ENCODE measurements around the gene DBH.

The DBH gene

DNA sequence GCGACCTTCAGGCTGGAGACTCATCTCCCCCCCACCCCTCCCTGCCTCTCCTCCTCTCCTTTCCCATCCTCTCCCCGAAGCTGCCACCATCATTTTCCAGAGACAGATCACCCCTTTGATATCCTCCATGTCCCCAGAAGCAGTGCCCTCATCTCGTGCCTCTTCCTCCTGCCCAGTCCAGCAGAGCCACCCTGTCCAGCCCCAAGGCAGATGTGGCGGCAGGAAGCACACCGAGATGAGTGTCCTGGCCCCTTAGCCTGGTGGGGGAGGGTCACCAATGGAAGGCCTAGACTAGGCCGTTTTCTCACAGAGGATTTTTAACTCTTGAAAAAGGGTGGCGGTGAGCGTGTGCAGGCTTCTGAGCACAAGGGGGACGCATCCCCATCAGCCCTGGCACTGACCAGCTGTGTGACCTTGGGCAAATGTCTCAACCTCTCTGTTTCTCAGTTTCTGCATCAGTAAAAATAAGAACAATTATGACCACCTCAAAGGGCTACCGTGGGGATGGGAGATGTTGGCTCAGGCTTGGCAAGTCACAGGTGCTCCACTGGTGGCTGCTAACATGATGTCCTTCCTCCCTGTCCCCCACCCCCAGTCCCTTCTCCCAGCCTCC lies 53.1 kb downstream of the DBH start:
- TF ChIP-seq EZH2phosphoT487 (IDR thresholded peaks at IDR 0.05; ENCODE audit: low read depth) = no peak
- TF ChIP-seq, protein P1, sequence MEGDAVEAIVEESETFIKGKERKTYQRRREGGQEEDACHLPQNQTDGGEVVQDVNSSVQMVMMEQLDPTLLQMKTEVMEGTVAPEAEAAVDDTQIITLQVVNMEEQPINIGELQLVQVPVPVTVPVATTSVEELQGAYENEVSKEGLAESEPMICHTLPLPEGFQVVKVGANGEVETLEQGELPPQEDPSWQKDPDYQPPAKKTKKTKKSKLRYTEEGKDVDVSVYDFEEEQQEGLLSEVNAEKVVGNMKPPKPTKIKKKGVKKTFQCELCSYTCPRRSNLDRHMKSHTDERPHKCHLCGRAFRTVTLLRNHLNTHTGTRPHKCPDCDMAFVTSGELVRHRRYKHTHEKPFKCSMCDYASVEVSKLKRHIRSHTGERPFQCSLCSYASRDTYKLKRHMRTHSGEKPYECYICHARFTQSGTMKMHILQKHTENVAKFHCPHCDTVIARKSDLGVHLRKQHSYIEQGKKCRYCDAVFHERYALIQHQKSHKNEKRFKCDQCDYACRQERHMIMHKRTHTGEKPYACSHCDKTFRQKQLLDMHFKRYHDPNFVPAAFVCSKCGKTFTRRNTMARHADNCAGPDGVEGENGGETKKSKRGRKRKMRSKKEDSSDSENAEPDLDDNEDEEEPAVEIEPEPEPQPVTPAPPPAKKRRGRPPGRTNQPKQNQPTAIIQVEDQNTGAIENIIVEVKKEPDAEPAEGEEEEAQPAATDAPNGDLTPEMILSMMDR (IDR thresholded peaks at IDR 0.05; ENCODE audit: low read depth, low read length) = no peak
- no peak overlapping the region for H3K27ac ChIP-seq (ENCODE audit: low read length)
- H3K4me3 ChIP-seq (ENCODE audit: low read length) = no peak overlapping the region
- no peak overlapping the region for H2AFZ ChIP-seq (ENCODE audit: low read depth, low read length)
- H3K27me3 ChIP-seq (ENCODE audit: low read depth, low read length) = no peaks in the 10 kb centered on the region; the same call in 1 of the 2 replicates
- no peak overlapping the region for H3K9ac ChIP-seq (ENCODE audit: low read length)
- no peaks in the 10 kb centered on the region for H3K9me3 ChIP-seq (ENCODE audit: insufficient read depth, low read length)
- H4K20me1 ChIP-seq (ENCODE audit: insufficient read depth, low read length) = no peaks in the 10 kb centered on the region
- no peaks in the 10 kb centered on the region for H3K36me3 ChIP-seq (replicated peaks; ENCODE audit: low read depth, low read length)
- H3K4me2 ChIP-seq (ENCODE audit: low read length) = no peak overlapping the region
- no peaks in the 10 kb centered on the region for H3K4me1 ChIP-seq (ENCODE audit: low read length)
- H3K79me2 ChIP-seq (ENCODE audit: low read length) = no peaks in the 10 kb centered on the region

DNA sequence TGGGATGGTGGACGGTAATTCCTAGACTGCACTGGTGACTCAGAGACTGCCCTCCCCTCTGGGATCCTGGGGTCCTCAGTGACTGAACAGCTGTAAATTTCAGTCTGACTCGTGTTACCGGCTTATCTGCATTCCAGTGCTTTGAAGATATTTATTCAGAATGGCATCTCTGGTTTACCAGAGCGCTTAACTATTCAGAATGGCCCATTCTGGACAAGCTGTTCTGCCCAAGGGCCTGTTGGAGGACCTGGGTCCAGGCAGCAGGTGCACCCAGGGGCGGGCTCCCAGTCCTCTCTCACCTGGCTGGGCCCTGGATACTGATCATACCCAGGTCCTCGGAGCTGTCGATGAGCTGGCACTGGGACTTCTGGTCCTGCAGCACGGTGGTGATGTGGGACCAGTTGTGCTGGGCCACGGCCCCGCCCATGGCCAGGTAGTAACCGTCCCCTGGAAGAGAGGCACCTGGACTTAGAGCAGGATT lies 54.0 kb downstream of the DBH start:
- Histone ChIP-seq H3K4me1 (ENCODE audit: low read length) (no peaks in the 10 kb centered on the region), H3K9ac (ENCODE audit: low read length) (no peak overlapping the region), H3K79me2 (ENCODE audit: low read length) (no peaks in the 10 kb centered on the region), H4K20me1 (ENCODE audit: insufficient read depth, low read length) (no peaks in the 10 kb centered on the region), H3K27ac (ENCODE audit: low read length) (no peak overlapping the region), H3K4me2 (ENCODE audit: low read length) (no peak overlapping the region), H3K27me3 (ENCODE audit: low read depth, low read length) (no peaks in the 10 kb centered on the region; the same call in 1 of the 2 replicates), H3K9me3 (ENCODE audit: insufficient read depth, low read length) (no peaks in the 10 kb centered on the region), H2AFZ (ENCODE audit: low read depth, low read length) (no peak overlapping the region), H3K4me3 (ENCODE audit: low read length) (no peak overlapping the region), H3K36me3 (replicated peaks; ENCODE audit: low read depth, low read length) (no peaks in the 10 kb centered on the region)
- no peak for TF ChIP-seq EZH2phosphoT487 (IDR thresholded peaks at IDR 0.05; ENCODE audit: low read depth)

DNA sequence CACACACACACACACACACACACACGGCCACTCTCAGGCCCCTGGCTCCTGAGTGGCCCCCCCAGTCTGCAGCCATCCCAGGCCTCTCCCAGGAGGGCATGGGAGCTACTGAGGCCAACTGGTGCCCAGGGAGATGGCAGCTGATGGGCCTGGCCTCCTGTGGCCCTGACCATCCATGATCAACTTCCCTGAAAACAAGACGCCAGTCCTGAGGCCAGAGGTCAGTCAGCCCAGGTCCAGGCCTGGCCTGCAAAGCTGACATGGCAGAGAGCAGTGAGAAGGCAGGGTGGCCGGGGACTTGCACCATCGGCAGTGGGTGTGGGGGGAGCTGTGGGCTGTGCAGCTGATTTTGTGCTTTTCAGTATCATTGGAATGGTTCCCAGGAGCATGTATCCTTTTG lies 55.0 kb downstream of the DBH start:
- Histone ChIP-seq H3K9ac (ENCODE audit: low read length) (no peak overlapping the region), H3K27ac (ENCODE audit: low read length) (no peak overlapping the region), H3K4me3 (ENCODE audit: low read length) (no peak overlapping the region), H2AFZ (ENCODE audit: low read depth, low read length) (no peak overlapping the region), H3K79me2 (ENCODE audit: low read length) (no peaks in the 10 kb centered on the region), H3K4me2 (ENCODE audit: low read length) (no peak overlapping the region), H3K36me3 (replicated peaks; ENCODE audit: low read depth, low read length) (no peaks in the 10 kb centered on the region), H3K27me3 (ENCODE audit: low read depth, low read length) (peaks cover 2% of the 10 kb centered on the region), H4K20me1 (ENCODE audit: insufficient read depth, low read length) (no peaks in the 10 kb centered on the region), H3K4me1 (ENCODE audit: low read length) (no peaks in the 10 kb centered on the region), H3K9me3 (ENCODE audit: insufficient read depth, low read length) (no peaks in the 10 kb centered on the region)
- TF ChIP-seq EZH2phosphoT487 (IDR thresholded peaks at IDR 0.05; ENCODE audit: low read depth) = no peak
- TF ChIP-seq, protein P1 (IDR thresholded peaks at IDR 0.05; ENCODE audit: low read depth, low read length) = no peak

DNA sequence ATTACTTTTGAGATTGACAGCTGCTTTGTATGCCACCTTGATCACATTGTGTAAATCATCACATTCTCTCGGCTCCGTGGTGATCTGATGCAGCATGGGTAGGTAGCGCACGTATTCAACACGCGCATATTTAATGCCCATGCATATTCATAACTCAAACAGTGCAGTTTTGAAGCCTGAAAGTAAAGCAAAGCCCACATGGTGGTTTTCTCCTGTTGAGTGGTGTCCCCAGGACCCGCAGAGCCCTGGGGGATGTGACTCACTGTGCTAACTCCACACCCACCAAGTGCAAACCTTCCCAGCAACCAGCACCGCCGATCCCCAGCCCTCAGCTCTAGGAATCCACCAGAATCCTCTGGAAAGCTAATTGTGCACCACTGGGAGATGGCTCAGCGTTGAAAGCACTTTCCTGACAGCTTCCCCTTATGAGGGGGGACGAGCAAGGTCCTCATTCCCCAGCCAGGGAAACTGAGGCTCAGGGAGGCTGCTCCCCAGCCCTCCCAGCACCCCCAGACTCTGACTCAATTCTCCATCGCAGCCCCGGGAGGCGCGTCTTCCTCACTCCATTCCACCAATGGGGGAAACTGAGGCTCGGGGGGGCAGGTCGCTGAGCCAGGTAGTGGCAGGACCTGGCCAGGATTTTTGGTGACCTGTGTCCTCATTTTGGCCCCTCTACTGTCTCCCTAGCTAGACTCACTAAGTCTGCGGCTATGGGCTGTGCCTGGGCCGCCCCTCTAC lies 55.6 kb downstream of the DBH start:
- Histone ChIP-seq H3K36me3 (replicated peaks; ENCODE audit: low read depth, low read length) (no peaks in the 10 kb centered on the region), H3K9ac (ENCODE audit: low read length) (no peak overlapping the region), H3K4me2 (ENCODE audit: low read length) (no peak overlapping the region), H3K27ac (ENCODE audit: low read length) (no peak overlapping the region), H3K27me3 (ENCODE audit: low read depth, low read length) (peaks cover 8% of the 10 kb centered on the region), H3K79me2 (ENCODE audit: low read length) (no peaks in the 10 kb centered on the region), H3K9me3 (ENCODE audit: insufficient read depth, low read length) (no peaks in the 10 kb centered on the region), H2AFZ (ENCODE audit: low read depth, low read length) (no peak overlapping the region), H3K4me1 (ENCODE audit: low read length) (no peaks in the 10 kb centered on the region), H3K4me3 (ENCODE audit: low read length) (no peak overlapping the region), H4K20me1 (ENCODE audit: insufficient read depth, low read length) (no peaks in the 10 kb centered on the region)
- TF ChIP-seq, protein P1 (IDR thresholded peaks at IDR 0.05; ENCODE audit: low read depth, low read length) = no peak
- TF ChIP-seq EZH2phosphoT487 (IDR thresholded peaks at IDR 0.05; ENCODE audit: low read depth) = no peak
